Large intestine (tissue), 3 donors: ENCODE results near the gene DEGS1. TPM values are rescaled to one million over a fixed set of nuclear protein-coding genes. Genes with fewer than 3 reads are reported as not detected.
A peak's percentile ranks its signal among the peaks of the same experiment; 100 is the strongest.
"Not testable (repeated sequence)": the region's sequence is repeated elsewhere in the genome, so short reads cannot be mapped to it uniquely, and the experiment has no call there.

Experiments used
- DNase-seq, 2 donors: peaks; one replicate each; pipeline versions ENCODE4 v3.0.0 to v3.0.0-alpha.2; 2013
- H3K27ac ChIP-seq: one replicate; pipeline ENCODE4 v1.5.1; 2013; ENCODE audit warnings: low read length
- H3K27me3 ChIP-seq: 2 replicates; pipeline ENCODE4 v1.6.1; 2013; ENCODE audit warnings: low read length; ENCODE audit not compliant: control insufficient read depth, insufficient read depth
- H3K36me3 ChIP-seq: 2 replicates; pipeline ENCODE4 v1.6.1; 2013; ENCODE audit warnings: low read length; ENCODE audit not compliant: control insufficient read depth, insufficient read depth
- H3K4me1 ChIP-seq: one replicate; pipeline ENCODE4 v1.6.1; 2013; ENCODE audit warnings: low read length; ENCODE audit not compliant: control insufficient read depth, insufficient read depth
- H3K4me3 ChIP-seq: one replicate; pipeline ENCODE4 v1.5.1; 2013; ENCODE audit warnings: low read length
- H3K9me3 ChIP-seq: one replicate; pipeline ENCODE4 v1.6.1; 2013; ENCODE audit warnings: mild to moderate bottlenecking, low read depth, low read length, moderate library complexity; ENCODE audit not compliant: control insufficient read depth
- WGBS: methylation state at CpG from one replicate; pipeline ENCODE4 v1.1.5; 2013; ENCODE audit warnings: low lambda C conversion rate; ENCODE audit not compliant: insufficient coverage; 5-methylcytosine and 5-hydroxymethylcytosine counted together
- polyA plus RNA-seq: library from polyadenylated mRNA; unstranded; fragments of 120-200 nt; gene quantifications from one replicate; pipeline ENCODE4 v1.2.1, GENCODE V29; 2013

Gene DEGS1
- polyA plus RNA-seq, 1 donor = 37.6 TPM

DNA sequence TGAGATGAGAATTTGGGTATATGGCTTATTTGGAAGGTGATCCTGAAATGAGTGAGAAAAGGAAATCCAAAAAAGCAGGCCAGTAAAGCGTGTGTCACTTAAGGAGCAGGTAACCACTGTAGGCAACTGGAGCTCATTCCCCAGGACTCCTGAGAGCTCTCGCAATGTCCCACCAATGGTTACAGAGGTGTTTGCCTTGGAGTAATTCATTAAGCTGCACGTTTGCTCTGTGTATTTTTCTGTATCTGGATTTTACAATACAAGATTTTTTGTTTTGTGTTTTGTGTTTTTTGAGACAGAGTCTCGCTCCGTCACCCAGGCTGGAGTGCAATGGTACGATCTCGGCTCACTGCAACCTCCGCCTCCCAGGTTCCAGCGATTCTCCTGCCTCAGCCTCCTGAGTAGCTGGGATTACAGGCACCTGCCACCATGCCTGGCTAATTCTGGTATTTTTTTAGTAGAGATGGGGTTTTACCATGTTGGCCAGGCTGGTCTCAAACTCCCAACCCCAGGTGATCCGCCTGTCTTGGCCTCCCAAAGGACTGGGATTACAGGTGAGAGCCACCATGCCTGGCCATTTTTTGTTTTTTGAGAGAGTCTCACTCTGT lies 23.0 kb downstream of the DEGS1 start:
- not testable (repeated sequence) for H3K9me3 ChIP-seq, H3K27me3 ChIP-seq, H3K4me3 ChIP-seq, H3K36me3 ChIP-seq
- Histone ChIP-seq H3K4me1 (peaks cover 28% of the 10 kb centered on the region), H3K27ac (peak overlapping the region; percentile 88)
- WGBS = no CpG with 5 or more reads among the region's 10 CpGs
- peak in 1 of 2 donors; percentile 65 for DNase-seq

DNA sequence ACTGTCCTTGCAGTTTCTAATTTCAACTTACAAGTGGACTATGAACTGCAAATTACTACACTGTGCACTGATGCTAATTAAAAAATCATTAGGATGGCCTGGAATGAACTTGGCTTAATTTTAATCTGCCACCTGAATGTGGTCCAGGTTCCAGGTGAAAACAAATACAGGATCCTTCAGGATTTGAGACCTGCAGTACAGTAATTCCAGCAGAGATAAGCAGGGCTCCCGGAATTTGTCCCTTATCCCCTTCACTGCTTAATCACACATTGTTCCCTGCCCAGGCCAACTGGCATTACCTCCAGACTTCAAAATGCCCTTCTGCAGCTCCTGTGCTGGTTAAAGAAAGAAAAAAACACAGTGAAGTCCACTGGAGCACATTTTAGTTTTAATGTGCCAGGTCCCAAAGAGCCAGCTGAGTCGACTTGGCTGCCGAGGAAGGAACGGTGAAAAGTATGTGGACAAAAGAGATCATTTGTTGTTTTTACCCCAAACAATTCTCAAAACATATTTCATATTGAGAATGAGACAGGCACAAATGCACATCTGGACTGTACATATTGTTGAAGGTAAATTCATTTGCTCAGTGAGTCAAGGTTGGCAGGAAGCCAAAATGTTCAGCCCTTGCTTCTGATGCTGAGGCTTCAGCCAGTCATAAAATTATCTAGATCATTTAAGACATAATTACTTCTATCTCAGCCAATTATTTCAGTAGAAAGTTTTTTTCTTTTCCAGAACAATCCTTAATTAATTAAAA lies 28.3 kb downstream of the DEGS1 start:
- Histone ChIP-seq H3K9me3 (no peaks in the 10 kb centered on the region), H3K4me3 (no peak overlapping the region), H3K27ac (peak overlapping the region; percentile 53), H3K27me3 (no peaks in the 10 kb centered on the region), H3K4me1 (peaks cover 37% of the 10 kb centered on the region), H3K36me3 (no peaks in the 10 kb centered on the region)
- DNase-seq = peak; percentile 59 to 77
- 52% methylated on average over 3 of the region's 4 CpGs for WGBS

DNA sequence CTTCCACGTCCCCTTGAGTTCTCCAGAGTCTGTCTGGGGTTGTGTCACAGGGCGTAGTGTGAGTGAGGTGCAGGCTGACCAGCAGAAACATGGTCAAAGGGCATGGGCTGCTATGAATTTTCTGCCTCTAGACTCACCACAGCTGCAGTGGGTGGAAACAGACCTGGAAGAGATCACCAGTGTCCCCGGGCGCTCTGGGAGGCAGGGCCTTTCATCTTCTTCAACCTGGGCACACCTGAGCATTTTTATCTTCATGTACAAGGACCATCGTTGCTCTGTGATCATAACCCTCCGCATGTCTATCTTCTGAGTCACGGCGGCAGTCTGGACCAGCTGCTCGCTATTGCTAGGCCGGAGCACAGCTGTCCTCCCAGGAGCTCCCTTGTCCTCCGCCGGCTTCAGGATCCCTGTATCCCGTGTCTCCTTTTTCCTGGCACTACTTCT lies 29.6 kb downstream of the DEGS1 start:
- peak overlapping the region; percentile 66 for H3K27ac ChIP-seq
- 40% methylated on average over 1 of the region's 13 CpGs for WGBS
- peak; percentile 71 to 72 for DNase-seq

DNA sequence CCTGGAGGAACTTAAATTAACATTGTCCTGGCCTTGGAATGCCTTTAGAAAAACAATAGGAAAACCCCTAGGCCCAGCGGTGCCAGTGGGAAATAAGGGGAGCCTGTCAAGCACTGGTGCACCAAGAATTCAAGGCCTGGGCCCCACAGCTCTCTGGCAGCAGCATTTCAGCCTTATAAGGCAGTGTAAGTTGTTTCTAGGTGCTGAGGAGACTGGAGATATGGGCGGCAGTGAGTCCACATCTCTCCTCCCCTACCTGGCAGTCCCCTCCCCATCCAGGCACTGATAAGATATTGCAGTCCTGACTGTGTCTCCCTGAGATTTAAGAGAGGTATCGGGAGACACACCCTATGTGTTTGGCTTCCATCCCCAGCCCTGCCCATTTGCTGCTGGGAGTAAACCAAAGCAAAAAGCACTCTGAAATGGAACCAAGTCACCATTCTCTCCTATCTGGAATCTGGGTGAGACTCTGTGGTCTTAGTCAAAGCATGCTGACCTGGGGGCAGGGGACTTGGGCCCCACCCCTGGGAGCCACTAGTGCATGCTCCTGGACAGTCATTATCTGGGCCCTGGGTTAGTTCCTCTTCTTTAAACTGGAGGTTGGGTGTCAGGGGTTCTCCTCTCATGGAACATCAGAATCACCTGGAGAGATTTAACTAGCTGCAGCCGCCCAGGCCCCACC lies 30.5 kb downstream of the DEGS1 start:
- H3K4me1 ChIP-seq = peaks cover 37% of the 10 kb centered on the region
- H3K9me3 ChIP-seq = no peaks in the 10 kb centered on the region
- peak overlapping the region; percentile 66 for H3K27ac ChIP-seq
- H3K27me3 ChIP-seq = no peaks in the 10 kb centered on the region
- no peaks in the 10 kb centered on the region for H3K36me3 ChIP-seq
- no CpG with 5 or more reads among the region's 4 CpGs for WGBS
- H3K4me3 ChIP-seq = no peak overlapping the region
- peak in 1 of 2 donors; percentile 80 for DNase-seq

More for the DNA sequence above, 29.6 kb downstream of the DEGS1 start:
- Histone ChIP-seq H3K4me1 (peaks cover 37% of the 10 kb centered on the region), H3K9me3 (no peaks in the 10 kb centered on the region), H3K4me3 (no peak overlapping the region), H3K36me3 (no peaks in the 10 kb centered on the region), H3K27me3 (no peaks in the 10 kb centered on the region)

DNA sequence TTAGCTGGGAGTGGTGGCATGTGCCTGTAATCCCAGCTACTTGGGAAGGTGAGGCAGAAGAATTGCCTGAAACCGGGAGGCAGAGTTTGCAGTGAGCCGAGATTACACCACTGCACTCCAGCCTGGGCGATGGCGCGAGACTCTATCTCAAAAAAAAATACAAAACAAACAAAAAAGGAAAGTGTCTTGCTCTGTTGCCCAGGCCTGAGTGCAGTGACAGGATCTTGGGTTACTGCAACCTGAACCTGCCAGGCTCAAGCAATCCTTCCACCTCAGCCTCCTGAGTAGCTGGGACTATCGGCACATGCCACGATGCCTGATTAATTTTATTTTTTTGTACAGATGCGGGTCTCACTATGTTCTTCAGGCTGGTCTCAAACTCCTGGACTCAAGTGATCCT lies 33.3 kb downstream of the DEGS1 start:
- Histone ChIP-seq H3K4me1 (peaks cover 37% of the 10 kb centered on the region), H3K4me3 (no peak overlapping the region), H3K27me3 (no peaks in the 10 kb centered on the region), H3K9me3 (no peaks in the 10 kb centered on the region), H3K36me3 (no peaks in the 10 kb centered on the region), H3K27ac (no peak overlapping the region)
- DNase-seq = no peak
- 100% methylated on average over 1 of the region's 8 CpGs for WGBS

DNA sequence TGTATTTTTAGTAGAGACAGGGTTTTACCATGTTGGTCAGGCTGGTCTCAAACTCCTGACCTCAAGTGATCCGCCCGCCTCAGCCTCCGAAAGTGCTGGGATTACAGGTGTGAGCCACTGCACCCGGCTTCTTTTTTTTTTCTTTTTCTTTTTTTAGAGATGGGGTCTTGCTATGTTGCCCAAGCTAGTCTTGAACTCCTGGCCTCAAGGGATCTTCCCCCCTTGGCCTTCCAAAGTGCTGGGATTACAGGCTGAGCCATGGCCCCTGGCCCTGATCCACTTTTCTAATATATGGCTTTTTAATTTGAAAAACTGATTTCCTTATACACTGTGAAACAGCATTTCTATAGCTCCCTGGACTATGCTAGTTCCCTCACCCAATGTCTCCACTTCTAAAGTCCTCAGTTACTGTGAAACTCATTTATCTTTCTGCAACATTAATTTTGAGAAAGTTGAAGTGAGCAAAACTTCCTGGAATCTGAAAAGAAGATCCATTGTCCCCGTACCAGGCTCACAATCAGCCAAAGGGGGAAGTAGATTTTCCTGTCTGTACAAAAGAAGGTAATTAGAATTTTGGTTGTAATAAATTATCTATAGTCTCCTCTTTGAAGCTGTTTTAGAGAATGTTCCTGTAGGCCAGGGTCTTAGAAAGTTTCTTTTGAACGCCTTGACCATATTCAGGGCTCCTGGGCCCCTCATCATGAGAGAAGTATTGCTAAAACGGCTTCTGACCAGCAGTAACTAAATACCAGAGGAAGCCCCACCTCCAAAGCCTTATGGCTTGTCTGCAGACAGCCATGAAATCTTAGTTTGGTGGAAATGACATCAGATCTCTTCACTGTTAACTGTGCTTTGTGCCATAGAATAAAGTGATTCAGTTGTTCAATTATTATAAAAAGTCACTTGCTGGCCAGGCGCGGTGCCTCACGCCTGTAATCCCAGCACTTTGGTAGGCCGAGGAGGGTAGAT lies 34.9 kb downstream of the DEGS1 start:
- no peak overlapping the region for H3K4me3 ChIP-seq
- no peaks in the 10 kb centered on the region for H3K9me3 ChIP-seq
- peak in 1 of 2 donors; percentile 22 for DNase-seq
- WGBS = no CpG with 5 or more reads among the region's 11 CpGs
- no peaks in the 10 kb centered on the region for H3K27me3 ChIP-seq
- no peaks in the 10 kb centered on the region for H3K36me3 ChIP-seq
- peak overlapping the region; percentile 36 for H3K27ac ChIP-seq
- peaks cover 27% of the 10 kb centered on the region for H3K4me1 ChIP-seq

DNA sequence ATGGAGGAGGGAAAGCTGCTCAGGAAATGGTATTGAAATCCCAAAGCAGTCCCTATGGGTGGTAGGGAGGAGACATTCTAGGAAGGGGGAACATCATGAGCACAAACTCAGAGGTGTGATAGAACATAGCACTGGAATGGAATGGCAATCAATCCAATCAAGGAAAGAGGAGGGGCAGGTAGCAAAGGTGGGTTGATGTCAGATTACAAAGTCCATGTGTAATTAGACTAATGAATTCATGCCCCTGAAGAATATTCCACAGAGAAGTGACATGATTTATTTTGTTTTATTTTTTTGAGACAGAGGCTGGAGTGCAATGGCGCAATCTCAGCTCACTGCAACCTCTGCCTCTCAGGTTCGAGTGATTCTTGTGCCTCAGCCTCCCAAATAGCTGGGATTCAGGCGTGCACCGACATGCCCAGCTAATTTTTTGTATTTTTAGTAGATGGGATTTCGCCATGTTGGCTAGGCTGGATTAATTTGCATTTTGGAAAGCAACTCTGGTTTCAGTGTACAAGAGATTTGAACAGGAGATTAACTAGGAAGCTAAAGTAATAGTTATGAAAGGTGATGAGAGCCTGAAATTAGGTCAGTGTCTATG lies 36.1 kb downstream of the DEGS1 start:
- peak overlapping the region; percentile 81 for H3K27ac ChIP-seq
- 86% methylated on average over 1 of the region's 5 CpGs for WGBS
- no peaks in the 10 kb centered on the region for H3K9me3 ChIP-seq
- no peaks in the 10 kb centered on the region for H3K27me3 ChIP-seq
- H3K36me3 ChIP-seq = no peaks in the 10 kb centered on the region
- H3K4me1 ChIP-seq = peaks cover 16% of the 10 kb centered on the region
- H3K4me3 ChIP-seq = no peak overlapping the region
- peak in 1 of 2 donors; percentile 76 for DNase-seq

DNA sequence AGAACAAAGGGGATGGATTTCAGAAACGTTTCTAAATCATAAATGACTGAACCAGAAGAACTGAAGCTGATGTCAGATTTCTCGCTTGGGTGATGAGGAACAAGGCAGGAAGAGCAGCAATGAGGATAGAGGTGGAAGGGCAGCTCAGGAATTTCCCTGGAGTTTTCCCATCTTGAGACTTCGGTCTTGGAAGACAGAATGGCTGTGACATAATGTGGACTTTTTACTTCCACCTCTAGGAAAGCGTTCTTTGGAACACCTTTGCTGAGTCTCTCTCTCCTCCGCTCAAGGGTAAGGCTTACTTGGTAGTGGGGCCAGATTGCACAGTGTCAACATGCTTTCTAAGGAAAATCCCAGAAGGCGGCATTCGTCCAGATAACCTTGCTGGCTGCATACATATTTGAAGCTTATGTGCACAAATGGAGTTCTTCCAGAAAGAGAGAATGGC lies 36.6 kb downstream of the DEGS1 start:
- H3K27me3 ChIP-seq = no peaks in the 10 kb centered on the region
- H3K36me3 ChIP-seq = no peaks in the 10 kb centered on the region
- peak overlapping the region; percentile 81 for H3K27ac ChIP-seq
- peak; percentile 79 to 88 for DNase-seq
- no CpG with 5 or more reads among the region's 7 CpGs for WGBS
- no peaks in the 10 kb centered on the region for H3K9me3 ChIP-seq
- peaks cover 12% of the 10 kb centered on the region for H3K4me1 ChIP-seq
- no peak overlapping the region for H3K4me3 ChIP-seq

DNA sequence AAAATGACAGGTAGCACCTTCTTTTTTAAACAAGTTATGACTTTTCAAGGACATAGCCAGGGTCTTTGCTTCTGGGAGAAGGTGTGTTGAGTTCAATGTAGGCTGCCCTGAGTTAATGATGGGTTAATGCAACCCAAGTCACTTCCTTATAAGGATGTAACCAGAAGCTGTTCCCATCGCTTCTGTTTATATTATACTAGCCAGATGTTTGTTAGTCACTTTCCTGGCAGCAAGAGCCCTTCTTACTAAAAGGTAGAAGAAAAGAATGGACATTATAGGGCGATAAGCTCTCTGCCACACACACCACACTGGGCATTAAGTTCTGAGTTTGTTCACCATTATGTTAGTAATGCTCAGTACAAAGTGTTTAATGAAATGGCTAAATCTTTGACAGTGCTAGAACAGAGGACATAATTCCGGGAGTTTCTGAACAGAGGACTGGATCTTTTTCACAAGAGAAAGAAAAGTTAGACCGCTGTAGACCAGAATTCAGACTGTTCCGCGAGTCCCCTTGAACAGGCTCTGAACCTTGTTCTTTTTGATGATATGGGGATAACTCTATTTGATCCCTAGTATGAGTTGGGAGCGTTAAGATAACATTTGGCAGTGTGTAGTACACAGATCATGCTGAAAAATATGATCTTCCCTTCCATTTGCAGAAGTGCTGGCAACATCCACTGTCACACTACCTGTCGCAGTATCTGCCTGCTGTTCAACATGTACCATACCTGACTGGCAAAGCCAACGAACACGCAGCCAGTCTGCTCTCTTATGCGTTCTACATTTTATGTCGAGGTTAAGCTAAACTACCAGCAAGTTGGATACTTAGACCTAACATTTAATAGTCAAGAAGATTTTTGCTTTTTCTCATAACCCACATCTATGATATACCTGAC lies 41.0 kb downstream of the DEGS1 start:
- H3K27ac ChIP-seq = no peak overlapping the region
- peak in 1 of 2 donors; percentile 20 for DNase-seq
- H3K4me1 ChIP-seq = peaks cover 7% of the 10 kb centered on the region
- peaks cover 23% of the 10 kb centered on the region for H3K36me3 ChIP-seq
- no peak overlapping the region for H3K4me3 ChIP-seq
- WGBS = no CpG with 5 or more reads among the region's 12 CpGs
- H3K27me3 ChIP-seq = no peaks in the 10 kb centered on the region
- no peaks in the 10 kb centered on the region for H3K9me3 ChIP-seq
